Measurements from ENCODE around the gene ARHGEF6.
"Not testable (repeated sequence)": the region's sequence is repeated elsewhere in the genome, so short reads cannot be mapped to it uniquely, and the experiment has no call there.

Gene ARHGEF6

GRCh38 chrX:136781180-136781797 lies 557 bp upstream of the ARHGEF6 start:
- DNase-seq (ENCODE audit: low spot score), result peak; percentile 21

- no peak for DNase-seq (ENCODE audit: low spot score)
Observed at GRCh38 chrX:136780241-136780640, 491 bp downstream of the ARHGEF6 start.

- DNase-seq (ENCODE audit: low spot score), result no peak
Observed at GRCh38 chrX:136779346-136779781, 1.4 kb downstream of the ARHGEF6 start.

DNA sequence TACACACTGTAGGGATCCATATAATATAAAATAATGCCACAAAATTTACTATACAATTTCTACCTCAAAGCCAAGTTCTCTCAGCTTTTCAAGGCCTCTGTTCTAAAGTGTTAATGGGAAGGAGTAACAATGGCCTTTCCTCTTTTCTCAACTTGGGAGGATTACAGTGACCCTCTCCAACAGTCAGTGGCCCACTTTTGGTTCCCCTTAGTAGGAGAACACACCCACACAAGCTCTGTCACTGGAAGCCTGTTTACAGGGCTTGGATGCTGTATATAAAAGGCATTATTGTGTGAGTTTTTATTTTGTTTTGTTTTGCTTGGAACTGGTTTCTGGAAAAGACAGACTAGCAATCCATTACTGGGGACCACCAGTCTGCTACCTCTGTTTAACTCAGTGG lies 1.8 kb downstream of the ARHGEF6 start:
- no peak for DNase-seq (ENCODE audit: low spot score)

GRCh38 chrX:136778020-136778419 lies 2.7 kb downstream of the ARHGEF6 start:
- DNase-seq (ENCODE audit: low spot score), result no peak

DNA sequence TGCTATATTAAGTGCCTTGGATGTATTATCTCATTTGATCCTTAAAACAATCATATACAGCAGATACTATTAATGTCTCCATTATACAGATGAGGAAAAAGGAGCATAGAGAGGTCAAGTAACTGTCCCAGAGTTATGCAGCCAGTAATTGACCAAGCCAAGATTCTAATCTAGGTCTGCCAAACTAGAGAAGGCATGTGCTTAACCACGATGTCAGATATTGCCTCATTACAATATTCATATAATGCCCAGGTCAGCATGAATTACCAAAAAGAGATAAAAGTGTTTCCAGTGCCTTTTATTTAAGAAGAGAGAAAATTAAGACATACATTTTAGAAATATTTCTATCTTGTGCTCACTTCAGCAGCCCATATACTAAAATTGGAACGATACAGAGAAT lies 7.1 kb downstream of the ARHGEF6 start:
- no peak for DNase-seq (ENCODE audit: low spot score)

DNA sequence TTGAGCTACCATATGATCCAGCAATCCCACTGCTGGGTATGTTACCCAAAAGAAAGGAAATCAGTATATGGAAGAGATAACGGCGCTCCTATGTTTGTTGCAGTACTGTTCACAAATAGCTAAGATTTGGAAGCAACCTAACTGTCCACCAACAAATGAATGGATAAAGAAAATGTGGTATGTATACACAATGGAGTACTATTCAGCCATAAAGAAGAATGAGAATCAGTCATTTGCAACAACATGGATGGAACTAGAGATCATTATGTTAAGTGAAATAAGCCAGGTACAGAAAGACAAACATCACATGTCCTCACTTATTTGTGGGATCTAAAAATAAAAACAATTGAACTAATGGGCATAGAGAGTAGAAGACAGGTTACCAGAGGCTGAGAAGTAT lies 8.9 kb downstream of the ARHGEF6 start:
- not testable (repeated sequence) for DNase-seq (ENCODE audit: low spot score)

GRCh38 chrX:136768469-136769084 lies 12.2 kb downstream of the ARHGEF6 start:
- DNase-seq (ENCODE audit: low spot score), result no peak

GRCh38 chrX:136767104-136767941 lies 13.4 kb downstream of the ARHGEF6 start:
- no peak for DNase-seq (ENCODE audit: low spot score)

DNA sequence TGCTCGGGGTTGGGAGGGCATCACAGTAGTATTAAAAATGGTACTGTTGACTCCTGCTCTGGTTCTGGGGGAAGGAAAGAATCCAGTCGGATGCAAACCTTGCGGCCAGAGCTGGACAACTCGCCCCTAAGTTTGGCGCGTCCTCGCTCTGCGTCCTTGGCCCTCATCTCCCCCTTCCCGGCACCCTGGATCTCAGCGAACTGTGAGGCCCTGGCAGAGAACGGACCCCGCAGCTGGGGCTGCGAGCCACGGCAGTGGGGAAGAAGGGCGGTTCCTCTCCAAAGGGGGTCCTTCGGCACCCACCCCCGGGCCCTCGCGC lies 14.0 kb downstream of the ARHGEF6 start:
- no peak for DNase-seq (ENCODE audit: low spot score)

DNA sequence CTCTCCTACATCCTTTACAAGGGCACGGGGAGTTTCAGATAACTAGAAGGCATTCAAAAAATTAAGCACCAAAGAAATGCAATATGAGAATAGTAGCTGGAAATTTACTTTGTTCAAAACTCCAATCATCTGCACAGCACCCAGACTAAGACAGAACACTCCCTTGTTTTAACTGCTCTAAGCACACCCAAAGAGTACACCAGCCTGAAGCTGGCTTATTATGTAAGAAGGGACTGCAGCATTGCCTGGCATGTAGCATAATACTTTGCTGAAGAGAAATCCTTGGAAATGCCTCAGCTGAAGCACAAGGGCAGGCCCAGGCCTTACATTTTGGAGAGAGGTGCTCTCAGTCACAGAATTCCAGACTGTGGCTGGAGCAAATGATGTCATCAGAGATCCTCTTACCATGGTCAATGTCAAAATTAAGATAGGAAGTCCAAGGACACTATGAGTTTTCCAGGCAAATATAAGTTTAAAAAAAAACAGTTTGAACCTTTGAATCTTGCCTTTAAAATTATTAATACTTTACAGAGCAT lies 14.8 kb downstream of the ARHGEF6 start:
- no peak for DNase-seq (ENCODE audit: low spot score)

DNA sequence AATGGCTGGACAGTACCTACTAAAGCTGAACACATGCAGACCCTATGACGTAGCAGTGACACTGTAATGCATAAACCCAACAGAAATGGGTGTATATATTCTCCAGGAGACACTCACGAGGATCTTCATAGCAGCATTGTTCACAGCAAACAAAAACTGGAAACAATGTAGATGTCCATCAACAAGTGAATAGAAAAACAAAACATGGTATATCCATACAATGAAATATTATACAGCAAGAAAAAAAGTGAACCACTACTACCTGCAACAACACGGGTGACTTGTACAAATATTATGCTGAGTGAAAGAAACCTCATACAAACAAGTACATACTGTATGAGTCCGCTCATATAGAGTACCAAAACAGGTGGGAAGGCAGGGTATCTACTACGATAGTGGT lies 16.5 kb downstream of the ARHGEF6 start:
- DNase-seq (ENCODE audit: low spot score), result no peak

- no peak for DNase-seq (ENCODE audit: low spot score)
Observed at GRCh38 chrX:136762820-136763452, 17.8 kb downstream of the ARHGEF6 start.

DNA sequence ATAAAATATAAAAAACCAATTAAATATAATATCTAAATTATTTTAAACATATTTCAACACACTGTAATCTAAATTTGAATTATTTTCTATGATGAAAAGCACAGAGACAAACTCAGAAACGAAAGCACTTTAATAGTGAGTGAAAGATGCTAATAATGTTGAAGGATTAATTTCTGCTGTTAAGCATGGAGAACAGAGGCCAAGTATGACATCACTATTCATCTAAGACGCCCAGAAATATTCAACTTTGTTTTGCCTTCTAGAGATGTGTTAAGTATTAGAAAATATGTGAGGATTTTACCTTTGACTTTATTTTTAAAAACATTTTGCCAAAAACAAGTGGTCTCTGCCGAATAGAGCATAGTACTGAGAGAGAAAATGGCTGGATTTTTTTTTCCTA lies 19.3 kb downstream of the ARHGEF6 start:
- DNase-seq (ENCODE audit: low spot score), result no peak

DNA sequence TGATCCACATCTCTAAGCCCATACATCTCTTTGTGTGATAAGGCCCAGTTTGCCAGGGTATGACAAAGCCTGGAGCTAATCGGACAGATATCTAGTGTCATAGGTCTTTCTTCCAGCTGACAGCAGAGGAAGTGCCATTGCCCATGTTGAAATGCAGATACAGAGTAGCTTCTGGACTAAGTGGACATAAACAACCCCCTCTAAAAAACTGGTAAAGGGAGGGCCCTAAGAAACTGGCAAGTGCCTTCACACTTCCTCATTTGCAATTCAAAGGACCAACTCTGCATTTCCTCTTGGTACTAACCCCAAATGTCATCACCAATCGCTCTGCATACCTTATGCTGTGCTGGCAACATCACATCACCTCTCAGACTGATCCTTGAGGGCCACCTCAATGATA lies 20.8 kb downstream of the ARHGEF6 start:
- DNase-seq (ENCODE audit: low spot score), result peak; percentile 32

GRCh38 chrX:136755411-136755810 lies 25.3 kb downstream of the ARHGEF6 start:
- no peak for DNase-seq (ENCODE audit: low spot score)

- peak; percentile 32 for DNase-seq (ENCODE audit: low spot score)
Observed at GRCh38 chrX:136754651-136755050, 26.1 kb downstream of the ARHGEF6 start.

- no peak for DNase-seq (ENCODE audit: low spot score)
Observed at GRCh38 chrX:136752796-136753195, 27.9 kb downstream of the ARHGEF6 start.

GRCh38 chrX:136752346-136752745 lies 28.4 kb downstream of the ARHGEF6 start:
- no peak for DNase-seq (ENCODE audit: low spot score)

GRCh38 chrX:136750364-136750763 lies 30.4 kb downstream of the ARHGEF6 start:
- no peak for DNase-seq (ENCODE audit: low spot score)

DNA sequence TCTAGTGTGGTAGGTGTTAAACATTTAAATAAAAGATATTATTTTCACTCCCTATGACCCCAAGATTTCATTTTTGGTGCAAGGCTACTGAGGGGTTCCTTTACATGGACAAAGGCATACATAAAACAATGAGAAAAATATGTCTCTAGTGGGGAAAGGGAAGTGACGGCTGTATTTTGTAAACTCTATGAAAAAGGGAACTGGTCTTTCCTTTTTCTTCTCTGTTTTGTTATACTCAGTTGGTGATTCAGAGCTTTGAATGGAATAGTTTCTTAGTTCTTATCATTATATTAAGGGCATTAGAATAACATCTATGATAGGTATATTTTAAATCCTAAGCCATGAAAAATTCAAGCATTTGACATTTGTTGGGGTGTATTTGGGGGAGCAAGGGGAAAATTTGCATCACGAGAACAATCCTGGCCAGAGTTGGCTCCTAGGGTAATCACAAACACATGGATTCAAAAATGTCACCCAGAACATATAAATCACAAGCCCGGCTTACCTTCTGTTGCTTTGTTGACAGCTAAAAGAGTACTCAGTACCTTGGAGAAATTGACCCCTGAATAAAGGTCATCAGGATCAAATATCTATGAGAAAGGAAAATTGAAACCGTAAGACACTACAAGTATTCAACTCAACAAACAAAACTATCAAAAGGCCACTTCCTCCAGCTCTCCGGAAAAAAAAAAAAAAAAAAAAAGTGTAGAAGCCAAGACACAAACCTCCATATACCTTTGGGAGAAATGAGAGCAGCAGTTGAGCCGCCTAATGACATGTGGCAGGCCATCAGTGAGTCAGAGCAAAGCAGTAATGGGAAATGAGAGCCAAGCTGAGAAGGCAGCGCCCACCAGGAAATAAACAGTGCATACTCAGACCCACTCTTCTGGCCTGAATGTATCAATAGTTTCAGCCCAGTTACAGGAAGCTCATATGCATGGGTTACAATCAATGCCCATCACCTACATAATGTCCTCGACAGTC lies 33.4 kb downstream of the ARHGEF6 start:
- no peak for DNase-seq (ENCODE audit: low spot score)

All from pons (tissue), 1 donor.